ENCODE results near the gene IMPA2.
A peak's percentile ranks its signal among the peaks of the same experiment; 100 is the strongest.

Gene IMPA2

DNA sequence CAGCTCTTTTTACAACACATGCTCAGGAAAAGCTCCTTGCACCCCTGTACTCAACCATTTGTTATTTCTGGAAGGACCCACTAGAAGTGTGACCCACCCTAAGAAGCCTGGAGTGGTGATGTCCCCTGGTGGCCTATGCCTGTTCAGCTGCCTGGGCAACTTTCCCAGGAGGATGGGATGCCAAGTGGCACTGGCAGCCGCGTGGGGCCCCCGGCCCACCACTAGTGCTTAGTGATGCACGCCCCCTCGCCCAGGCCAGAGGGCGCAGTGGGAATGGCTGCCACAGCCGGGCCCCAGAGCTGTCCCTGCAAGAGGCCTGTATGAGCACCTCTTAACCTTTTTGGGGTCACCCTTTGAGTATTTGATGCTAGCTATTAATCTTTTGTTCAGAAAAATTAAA lies 18.1 kb downstream of the IMPA2 start:
- DNase-seq: peak in 19 of 42 donors; percentile 19 to 59 (median 37)
- intact Hi-C loops (cut with DNase I): no loop called here

DNA sequence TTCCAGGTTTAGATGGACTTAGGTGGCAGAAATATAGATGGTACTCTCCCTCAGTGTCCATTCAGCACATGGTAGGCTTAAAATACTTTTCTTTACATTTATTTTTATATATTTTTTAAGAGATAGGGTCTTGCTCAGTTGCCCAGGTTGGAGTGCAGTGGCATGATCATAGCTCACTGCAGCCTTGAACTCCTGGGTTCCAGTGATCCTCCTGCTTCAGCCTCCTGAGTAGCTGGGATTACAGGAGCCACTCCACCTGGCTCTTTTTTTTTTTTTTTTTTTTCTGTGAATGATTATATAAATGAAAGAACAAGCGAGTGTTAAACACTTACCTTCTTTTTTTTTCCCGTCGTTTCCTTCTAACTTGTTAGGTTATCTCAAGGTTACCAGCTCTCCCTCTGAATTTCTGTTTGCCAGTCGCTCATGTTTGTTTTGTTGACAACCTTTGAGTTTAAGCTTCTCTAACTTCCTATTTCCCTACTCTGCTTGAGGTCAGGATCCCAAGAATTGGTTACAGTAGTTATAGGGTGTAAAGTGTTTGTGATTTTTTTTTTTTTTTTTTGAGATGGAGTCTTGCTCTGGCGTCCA lies 18.9 kb downstream of the IMPA2 start:
- peak in 1 of 42 donors; percentile 9 for DNase-seq
- intact Hi-C loops (cut with DNase I): no loop called here

GRCh38 chr18:12001421-12001820 lies 20.1 kb downstream of the IMPA2 start:
- peak in 1 of 42 donors; percentile 5 for DNase-seq
- intact Hi-C loops (cut with DNase I): no loop called here

GRCh38 chr18:12003894-12004293 lies 22.6 kb downstream of the IMPA2 start:
- DNase-seq: peak in 1 of 42 donors; percentile 20
- intact Hi-C loops (cut with DNase I): no loop called here

DNA sequence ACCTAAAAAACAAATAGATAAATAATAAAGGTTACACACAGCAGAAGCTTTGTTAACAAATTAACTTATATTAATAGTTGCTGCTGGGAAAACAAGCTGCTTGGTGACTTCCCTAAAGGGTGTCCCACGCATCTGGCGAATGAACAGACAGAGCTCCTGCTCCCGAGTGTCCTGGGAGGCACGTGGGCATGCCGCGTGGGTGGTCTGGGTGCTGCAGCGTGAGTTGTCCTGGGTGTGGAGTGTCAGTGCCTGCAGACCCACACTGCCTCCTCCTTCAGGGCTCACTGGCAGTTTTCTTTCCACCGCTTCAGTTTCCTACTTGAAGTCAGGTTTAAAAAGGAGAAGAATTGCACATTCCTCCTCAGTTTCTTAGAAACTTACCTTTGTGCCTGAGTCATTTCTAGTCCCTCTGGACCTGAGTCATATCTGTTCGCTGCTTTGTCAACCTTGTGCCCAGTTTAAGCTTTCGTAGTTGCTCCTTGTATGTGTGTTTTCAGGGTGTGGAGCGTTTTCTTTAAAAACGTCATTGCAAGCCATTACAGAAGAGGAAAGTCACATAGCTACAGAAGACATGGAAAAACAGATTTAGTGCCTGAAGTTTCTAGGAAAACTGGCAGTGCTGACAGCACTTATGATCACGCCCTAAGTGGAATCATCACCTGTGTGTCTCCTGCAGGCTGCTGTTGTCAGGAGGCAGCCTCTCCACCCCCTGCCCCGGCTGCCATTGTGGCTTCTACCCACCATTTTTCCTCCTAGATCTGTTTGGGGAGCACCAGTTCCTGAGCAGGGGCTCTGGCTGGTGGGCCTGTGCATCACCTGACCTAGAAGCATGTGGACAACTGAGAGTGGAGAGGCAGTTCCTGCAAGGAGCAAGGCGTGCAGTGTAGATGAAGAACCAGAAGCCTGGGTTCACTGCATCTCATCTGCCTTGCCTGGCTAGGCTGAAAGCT lies 24.5 kb downstream of the IMPA2 start:
- DNase-seq: peak in 6 of 42 donors; percentile 38 to 54 (median 46)
- intact Hi-C loops (cut with DNase I): no loop called here

DNA sequence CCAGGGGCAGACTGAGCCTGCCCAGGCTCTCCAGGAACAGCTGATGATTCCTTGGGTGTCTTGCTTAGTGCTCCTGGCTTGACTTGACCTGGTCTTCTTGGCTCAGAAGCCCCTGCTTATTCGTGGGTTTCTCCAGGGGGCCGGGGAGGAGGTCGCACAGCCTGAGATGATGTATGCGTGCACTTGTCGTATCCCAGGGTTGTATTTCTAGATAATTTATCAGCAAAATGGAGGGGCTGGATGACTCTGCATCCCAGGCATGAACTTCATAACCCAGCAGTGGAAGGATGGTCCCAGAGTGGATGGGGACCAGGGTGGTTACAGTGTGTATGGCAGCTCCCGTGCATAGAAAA lies 25.2 kb downstream of the IMPA2 start:
- intact Hi-C loops (cut with DNase I): no loop called here
- no peak for DNase-seq

DNA sequence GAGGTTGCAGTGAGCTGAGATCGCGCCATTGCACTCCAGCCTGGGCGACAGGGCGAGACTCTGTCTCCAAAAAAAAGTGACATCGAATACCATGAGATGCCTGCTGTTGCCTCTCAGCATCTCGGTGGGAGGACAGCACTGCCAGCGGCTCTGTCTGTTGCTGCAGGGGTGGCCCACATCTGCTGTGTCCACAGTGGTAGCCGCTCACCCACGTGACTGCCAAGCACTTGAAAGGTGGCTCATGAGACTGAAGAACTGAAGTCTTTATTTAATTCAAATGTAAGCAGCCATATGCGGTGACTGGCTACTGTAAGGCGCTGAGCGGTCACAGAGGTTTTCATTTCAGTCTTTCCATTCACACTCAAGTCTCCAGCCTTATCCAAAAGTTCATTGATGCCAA lies 25.8 kb downstream of the IMPA2 start:
- intact Hi-C loops (cut with DNase I): no loop called here

GRCh38 chr18:12008181-12008767 lies 27.0 kb downstream of the IMPA2 start:
- no peak for DNase-seq

More for the DNA sequence above, 25.8 kb downstream of the IMPA2 start:
- DNase-seq: no peak

GRCh38 chr18:12008842-12009580 lies 27.7 kb downstream of the IMPA2 start:
- no peak for DNase-seq
- intact Hi-C loops (cut with DNase I): no loop called here

More at GRCh38 chr18:12008181-12008767, 27.0 kb downstream of the IMPA2 start:
- intact Hi-C loops (cut with DNase I): no loop called here

GRCh38 chr18:12009581-12010140 lies 28.4 kb downstream of the IMPA2 start:
- intact Hi-C loops (cut with DNase I): no loop called here

GRCh38 chr18:12010187-12010802 lies 29.0 kb downstream of the IMPA2 start:
- no peak for DNase-seq

More at GRCh38 chr18:12009581-12010140, 28.4 kb downstream of the IMPA2 start:
- DNase-seq: no peak

DNA sequence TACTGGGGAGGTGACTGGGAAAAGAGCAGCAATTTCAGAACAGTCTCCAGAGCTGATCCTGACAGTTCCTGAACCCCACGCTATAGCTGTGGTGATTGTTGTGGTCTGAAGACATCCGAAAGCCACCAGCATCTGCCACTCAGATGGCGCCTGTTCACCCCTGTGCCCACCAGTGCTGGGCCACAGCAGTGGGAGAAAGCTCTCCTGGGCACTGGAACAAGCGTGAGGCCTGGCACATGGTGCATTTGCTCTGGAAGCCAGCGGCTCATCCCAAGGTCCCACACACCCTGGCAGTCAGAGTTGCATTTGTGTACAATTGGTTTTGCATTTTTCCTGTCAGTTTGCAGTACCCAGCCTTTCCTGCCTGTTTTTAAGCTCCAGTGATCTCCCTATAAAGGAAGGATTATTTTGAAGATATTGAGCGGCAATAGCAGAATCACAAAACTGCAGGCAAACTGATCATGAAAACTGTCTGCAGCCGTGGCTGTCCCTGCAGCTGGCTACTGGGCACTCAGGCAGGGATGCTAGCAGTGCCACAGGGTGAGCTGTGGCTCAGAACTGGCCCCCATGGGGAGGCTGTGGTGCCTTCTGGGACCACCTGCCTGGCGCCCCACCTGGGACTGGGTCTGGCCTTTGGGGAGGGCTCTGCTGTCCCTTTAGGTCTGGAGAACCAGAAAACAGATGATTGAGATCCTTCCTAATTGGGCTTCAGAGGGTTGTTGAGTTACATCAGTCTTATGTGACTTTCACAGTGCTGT lies 30.1 kb downstream of the IMPA2 start:
- DNase-seq: no peak
- intact Hi-C loops (cut with DNase I): no loop called here

More at GRCh38 chr18:12010187-12010802, 29.0 kb downstream of the IMPA2 start:
- intact Hi-C loops (cut with DNase I): no loop called here

GRCh38 chr18:12011957-12012549 lies 30.7 kb downstream of the IMPA2 start:
- intact Hi-C loops (cut with DNase I): no loop called here
- DNase-seq: no peak

DNA sequence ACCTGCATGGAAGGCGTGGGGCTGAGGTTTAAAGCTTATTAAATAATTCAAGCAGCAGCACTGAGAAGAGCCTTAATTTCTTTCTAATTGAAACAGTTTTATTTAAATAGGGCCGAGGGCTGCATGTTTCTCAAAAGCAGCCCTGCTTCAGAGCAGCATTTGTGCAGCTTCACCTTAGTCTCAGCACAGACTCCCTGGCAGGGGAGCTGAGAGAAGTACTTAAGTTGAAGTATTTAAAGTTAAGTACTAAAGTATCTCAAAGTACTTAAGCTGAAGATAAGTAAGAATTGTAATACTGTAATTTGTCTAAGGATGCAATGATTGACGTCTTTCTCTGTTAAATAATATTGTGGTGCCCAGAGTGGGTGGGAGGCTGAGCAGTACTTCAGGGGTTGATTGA lies 31.4 kb downstream of the IMPA2 start:
- intact Hi-C loops (cut with DNase I): no loop called here
- no peak for DNase-seq

DNA sequence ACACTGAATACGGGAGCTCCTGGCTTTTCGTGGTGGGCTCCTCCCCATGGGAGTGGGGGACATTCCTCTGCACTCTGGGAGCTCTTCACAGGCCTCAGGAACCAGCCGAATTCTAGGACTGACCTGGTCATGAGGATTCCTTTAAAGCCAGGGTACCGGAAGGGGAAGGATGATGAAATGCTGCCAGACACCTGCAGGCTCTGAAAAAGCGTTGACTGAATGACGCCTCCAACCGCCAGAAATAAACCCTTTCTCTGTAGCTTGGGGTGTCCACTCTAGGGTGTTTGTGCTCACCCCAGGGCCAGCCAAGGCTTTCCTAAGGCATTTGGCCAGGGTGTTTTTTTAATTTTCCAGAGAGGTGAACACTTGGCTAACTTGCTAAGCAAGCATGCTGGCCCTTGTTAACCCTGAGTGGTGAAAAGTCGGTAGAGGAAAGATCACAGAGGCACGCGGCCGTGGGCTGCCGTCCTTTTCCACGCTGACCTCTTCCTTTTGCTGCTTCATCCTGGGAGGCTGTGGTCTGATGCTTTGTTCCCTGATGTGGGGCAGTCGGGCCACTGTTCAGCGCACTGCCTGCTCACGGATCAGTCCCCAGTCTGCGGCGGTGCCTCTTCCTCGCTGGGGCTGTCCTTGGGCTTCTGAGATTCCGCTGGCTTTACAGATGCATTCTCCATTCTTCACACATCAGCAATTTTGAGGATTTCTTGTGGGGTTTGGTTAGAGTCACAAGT lies 32.0 kb downstream of the IMPA2 start:
- intact Hi-C loops (cut with DNase I): no loop called here
- no peak for DNase-seq

DNA sequence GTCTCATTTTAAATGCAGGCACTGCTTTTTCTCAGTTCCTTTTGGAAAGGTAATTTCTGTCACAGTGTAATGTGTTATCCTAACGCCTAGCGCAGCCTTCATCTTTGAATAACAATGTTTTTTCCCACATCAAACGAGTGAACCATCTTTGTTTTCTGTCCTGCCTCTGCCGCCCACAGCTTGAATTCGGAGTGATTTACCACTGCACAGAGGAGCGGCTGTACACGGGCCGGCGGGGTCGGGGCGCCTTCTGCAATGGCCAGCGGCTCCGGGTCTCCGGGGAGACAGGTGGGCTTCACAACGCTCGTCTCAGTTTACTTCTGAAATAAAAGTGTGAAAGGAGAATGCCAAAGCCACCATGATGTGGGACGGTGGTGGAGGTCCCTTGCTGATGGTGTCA lies 32.8 kb downstream of the IMPA2 start:
- intact Hi-C loops (cut with DNase I): no loop called here
- no peak for DNase-seq

All from head of caudate nucleus (tissue), 42 donors.